ENCODE measurements around the gene NCMAP. TPM values are rescaled to one million over a fixed set of nuclear protein-coding genes. Genes with fewer than 3 reads are reported as not detected.

The NCMAP gene
- total and polyA plus RNA-seq, 7 donors, result 0.04 to 0.14 (median 0.06) TPM; not detected in 4

- TF ChIP-seq CTCF (IDR thresholded peaks at IDR 0.05), result no peak
- DNase-seq (no peak), ATAC-seq (no peak)
- intact Hi-C loops (cut with DNase I), result no loop called here
- Histone ChIP-seq H3K4me1 (no peaks in the 10 kb centered on the region), H3K27ac (no peak overlapping the region), H3K4me3 (no peak overlapping the region), H3K36me3 (ENCODE audit: insufficient read depth in 1 of 2, low read depth in 1 of 2) (no peaks in the 10 kb centered on the region), H3K9me3 (no peaks in the 10 kb centered on the region), H3K27me3 (ENCODE audit: insufficient read depth in 3 of 3, low read length in 2 of 3) (no peaks in the 10 kb centered on the region)
- WGBS, 3 donors, result 49 to 62% (median 56%) methylated on average over 2 of the region's 2 CpGs
Measured at GRCh38 chr1:24564695-24565094, 8.8 kb downstream of the NCMAP start.

GRCh38 chr1:24566236-24566867 lies 10.5 kb downstream of the NCMAP start:
- WGBS, 3 donors, result 77 to 85% (median 80%) methylated on average over 3 of the region's 3 CpGs
- ATAC-seq (no peak), DNase-seq (no peak)
- H3K4me3 ChIP-seq, result no peak overlapping the region
- no peak for TF ChIP-seq CTCF (IDR thresholded peaks at IDR 0.05)
- no peak overlapping the region for H3K27ac ChIP-seq
- no peaks in the 10 kb centered on the region for H3K9me3 ChIP-seq
- intact Hi-C loops (cut with DNase I), result no loop called here
- no peaks in the 10 kb centered on the region for H3K4me1 ChIP-seq
- no peaks in the 10 kb centered on the region for H3K36me3 ChIP-seq (ENCODE audit: insufficient read depth in 1 of 2, low read depth in 1 of 2)
- no peaks in the 10 kb centered on the region for H3K27me3 ChIP-seq (ENCODE audit: insufficient read depth in 3 of 3, low read length in 2 of 3)

GRCh38 chr1:24567792-24568388 lies 12.0 kb downstream of the NCMAP start:
- no peak overlapping the region for H3K27ac ChIP-seq
- intact Hi-C loops (cut with DNase I), result no loop called here
- WGBS, 3 donors, result 49 to 59% (median 54%) methylated on average over 17 of the region's 17 CpGs

GRCh38 chr1:24568475-24568874 lies 12.6 kb downstream of the NCMAP start:
- ATAC-seq (no peak), DNase-seq (no peak)
- Histone ChIP-seq H3K27me3 (ENCODE audit: insufficient read depth in 3 of 3, low read length in 2 of 3) (no peaks in the 10 kb centered on the region), H3K4me3 (no peak overlapping the region), H3K9me3 (no peaks in the 10 kb centered on the region), H3K27ac (no peak overlapping the region), H3K36me3 (ENCODE audit: insufficient read depth in 1 of 2, low read depth in 1 of 2) (no peaks in the 10 kb centered on the region), H3K4me1 (no peaks in the 10 kb centered on the region)
- intact Hi-C loops (cut with DNase I), result no loop called here
- 77 to 91% (median 84%) methylated on average over 2 of the region's 2 CpGs for WGBS, 3 donors
- no peak for TF ChIP-seq CTCF (IDR thresholded peaks at IDR 0.05)

More at GRCh38 chr1:24567792-24568388, 12.0 kb downstream of the NCMAP start:
- DNase-seq (no peak), ATAC-seq (no peak)
- Histone ChIP-seq H3K4me3 (no peak overlapping the region), H3K4me1 (no peaks in the 10 kb centered on the region), H3K36me3 (ENCODE audit: insufficient read depth in 1 of 2, low read depth in 1 of 2) (no peaks in the 10 kb centered on the region), H3K9me3 (no peaks in the 10 kb centered on the region), H3K27me3 (ENCODE audit: insufficient read depth in 3 of 3, low read length in 2 of 3) (no peaks in the 10 kb centered on the region)
- TF ChIP-seq CTCF (IDR thresholded peaks at IDR 0.05), result no peak

Measured in psoas muscle (tissue), 8 donors.